OCI-LY3 (cell line): Measurements from ENCODE around the gene GLIPR1L1.

Source experiments
- CTCF ChIP-seq: fragments of 200-600, 300-600 bp; sonication (generic); IDR thresholded peaks from 2 replicates; pipeline ENCODE4 v1.5.1; 2014; ENCODE audit warnings: antibody characterized with exemption, low read length, low read depth
- EZH2phosphoT487 ChIP-seq: fragments of 200-600 bp; shearing (Covaris generic); IDR thresholded peaks from 2 replicates; pipeline ENCODE4 v1.6.1; 2018; ENCODE audit warnings: antibody characterized with exemption, mixed run types, low read depth

GRCh38 chr12:75389706-75390105 is 55.2 kb downstream of the GLIPR1L1 start:
- no peak for TF ChIP-seq CTCF
- TF ChIP-seq EZH2phosphoT487, result no peak
